ENCODE data around the gene SIPA1L3.

Gene SIPA1L3

GRCh38 chr19:37980419-37981170 is 73.6 kb downstream of the SIPA1L3 start:
- no peak for DNase-seq

GRCh38 chr19:37981785-37982475 is 74.9 kb downstream of the SIPA1L3 start:
- DNase-seq: no peak

DNA sequence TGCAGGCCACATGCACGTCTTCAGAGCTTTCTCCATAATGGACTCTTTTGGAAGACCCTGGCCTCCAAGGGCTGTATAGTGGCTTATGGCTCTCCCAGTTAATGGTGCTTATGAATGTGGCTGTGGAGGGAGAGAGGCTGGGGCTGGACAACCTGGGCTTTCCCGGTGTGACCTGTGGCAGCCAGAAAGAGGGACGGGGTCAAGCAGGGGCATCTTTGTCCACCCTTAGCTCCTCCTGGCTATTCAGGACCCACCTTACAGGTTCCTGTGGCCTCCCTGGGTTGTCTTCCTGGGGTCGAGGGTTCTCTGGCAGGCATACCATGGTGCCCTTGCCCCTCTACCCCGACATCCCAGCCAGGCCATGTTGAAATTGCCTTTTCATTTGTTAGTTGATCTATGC is 75.6 kb downstream of the SIPA1L3 start:
- DNase-seq: no peak

DNA sequence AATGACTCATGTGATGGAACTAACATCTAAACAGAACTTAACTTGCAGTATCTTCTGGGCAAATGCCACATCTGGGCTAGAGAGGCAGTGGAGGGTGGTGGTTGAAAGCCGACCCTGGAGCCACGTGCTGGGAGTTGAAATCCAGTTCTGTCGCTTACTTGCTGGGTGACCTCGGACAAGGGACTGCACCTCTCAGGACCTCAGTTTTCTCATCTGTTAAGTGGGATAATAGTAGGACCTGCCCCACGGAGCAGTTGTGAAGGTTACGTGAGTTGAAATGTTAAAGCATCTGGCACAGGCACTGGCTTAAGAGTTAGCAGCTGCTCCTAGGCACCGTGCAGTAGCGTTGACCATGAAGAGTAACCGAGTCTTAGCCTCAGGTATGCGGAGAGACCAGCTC is 76.1 kb downstream of the SIPA1L3 start:
- no peak for DNase-seq

- no peak for DNase-seq
These were observed 76.9 kb downstream of the SIPA1L3 start for GRCh38 chr19:37983916-37984315.

GRCh38 chr19:37986048-37986750 is 79.2 kb downstream of the SIPA1L3 start:
- DNase-seq: no peak

- DNase-seq: no peak
These were observed 80.6 kb downstream of the SIPA1L3 start for GRCh38 chr19:37987356-37988332.

DNA sequence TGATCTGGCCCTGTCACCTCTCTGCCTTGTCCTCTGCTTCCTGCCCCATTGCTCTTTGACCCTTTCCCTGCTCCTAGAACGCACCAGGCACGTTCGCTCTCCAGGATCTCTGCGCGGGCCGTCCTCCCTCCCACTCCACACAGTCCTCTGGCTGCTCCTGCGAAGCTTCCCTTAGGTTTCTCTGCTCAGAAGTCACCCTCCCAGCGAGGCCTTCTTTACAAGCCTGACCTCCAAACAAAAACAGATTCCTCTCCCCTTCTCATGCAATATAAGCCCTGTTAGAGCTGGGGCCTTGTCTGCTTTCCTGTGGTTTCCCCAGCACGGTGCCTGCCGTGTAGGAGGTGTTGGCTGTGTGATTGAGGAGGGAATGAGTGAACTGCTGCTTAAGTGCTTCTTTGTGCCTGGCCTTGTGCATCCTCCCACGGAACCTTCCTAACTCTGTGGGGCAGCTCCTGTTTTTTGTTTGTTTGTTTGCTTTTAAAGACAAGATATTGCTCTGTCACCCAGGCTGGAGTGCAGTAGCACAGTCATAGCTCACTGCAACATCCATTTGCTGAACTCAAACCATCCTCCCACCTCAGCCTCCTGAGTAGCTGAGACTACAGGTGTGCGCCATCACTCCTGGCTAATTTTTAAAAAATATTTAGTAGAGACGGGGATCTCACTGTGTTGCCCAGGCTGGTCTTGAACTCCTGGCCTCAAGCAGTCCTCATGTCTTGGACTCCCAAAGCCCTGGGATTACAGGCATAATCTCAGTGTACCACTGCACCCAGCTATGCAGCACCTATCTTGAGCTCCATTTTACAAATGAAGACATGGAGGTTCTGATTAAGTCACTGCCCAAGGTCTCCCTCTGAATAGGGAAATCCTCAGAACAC is 82.0 kb downstream of the SIPA1L3 start:
- no peak for DNase-seq

DNA sequence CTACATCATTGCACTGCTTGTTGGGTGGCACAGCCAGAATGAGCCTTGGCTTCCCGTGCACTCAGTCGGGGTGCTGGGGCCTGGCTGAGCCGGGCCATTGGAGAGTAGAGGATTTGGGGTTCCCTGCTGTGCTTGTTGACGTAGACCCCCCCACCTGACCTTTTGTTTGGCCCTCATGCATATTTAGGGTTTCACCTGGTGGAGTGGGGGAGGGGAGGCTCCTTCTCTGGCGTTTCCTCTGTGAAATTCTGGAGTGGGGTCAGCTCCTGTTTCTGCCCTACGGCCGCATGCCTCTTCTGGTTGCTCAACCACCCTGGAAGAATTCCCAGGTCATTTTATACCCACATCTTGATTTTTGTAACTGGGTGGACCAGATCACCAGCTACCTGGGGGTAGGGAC is 82.8 kb downstream of the SIPA1L3 start:
- DNase-seq: no peak

- no peak for DNase-seq
These were observed 83.4 kb downstream of the SIPA1L3 start for GRCh38 chr19:37990362-37990761.

- DNase-seq: no peak
These were observed 84.3 kb downstream of the SIPA1L3 start for GRCh38 chr19:37991176-37991835.

GRCh38 chr19:37991841-37992248 is 84.8 kb downstream of the SIPA1L3 start:
- no peak for DNase-seq

DNA sequence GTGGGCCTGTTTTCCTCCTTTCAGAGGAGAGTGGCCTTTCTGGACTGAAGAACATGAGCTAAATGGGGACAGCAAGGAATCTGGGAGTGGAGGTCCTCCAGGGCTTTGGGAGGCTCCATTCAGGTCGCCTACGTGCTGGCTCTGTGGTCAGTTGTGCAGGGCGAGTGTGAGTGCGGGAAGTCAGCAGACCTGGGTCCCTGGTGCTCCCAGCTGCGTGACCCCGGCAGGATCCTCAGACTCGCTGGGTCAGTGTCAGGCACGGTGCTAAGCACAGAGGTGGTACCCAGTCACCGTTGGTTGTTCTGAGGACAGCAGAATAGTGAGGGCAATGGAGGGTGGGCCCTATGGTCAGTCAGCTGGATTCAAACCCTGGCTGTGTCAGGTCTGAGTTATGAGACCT is 85.8 kb downstream of the SIPA1L3 start:
- DNase-seq: no peak

DNA sequence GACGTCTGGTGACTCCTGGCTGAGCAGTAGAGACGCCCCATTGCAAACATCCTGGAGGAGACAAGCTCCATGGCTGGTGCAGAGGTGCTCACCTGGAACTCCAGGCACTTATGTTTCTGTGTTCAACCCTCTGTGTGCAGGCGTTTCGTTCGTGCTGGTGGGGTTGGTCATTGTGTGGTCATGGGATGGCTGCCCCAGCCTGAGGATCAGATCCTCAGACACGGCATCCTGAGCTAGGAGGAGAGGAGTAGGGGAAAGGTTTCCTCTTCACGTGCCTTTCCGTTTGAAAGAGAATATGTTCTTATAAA is 87.8 kb downstream of the SIPA1L3 start:
- no peak for DNase-seq

GRCh38 chr19:37995346-37995745 is 88.3 kb downstream of the SIPA1L3 start:
- no peak for DNase-seq

GRCh38 chr19:37997911-37998344 is 90.9 kb downstream of the SIPA1L3 start:
- no peak for DNase-seq

DNA sequence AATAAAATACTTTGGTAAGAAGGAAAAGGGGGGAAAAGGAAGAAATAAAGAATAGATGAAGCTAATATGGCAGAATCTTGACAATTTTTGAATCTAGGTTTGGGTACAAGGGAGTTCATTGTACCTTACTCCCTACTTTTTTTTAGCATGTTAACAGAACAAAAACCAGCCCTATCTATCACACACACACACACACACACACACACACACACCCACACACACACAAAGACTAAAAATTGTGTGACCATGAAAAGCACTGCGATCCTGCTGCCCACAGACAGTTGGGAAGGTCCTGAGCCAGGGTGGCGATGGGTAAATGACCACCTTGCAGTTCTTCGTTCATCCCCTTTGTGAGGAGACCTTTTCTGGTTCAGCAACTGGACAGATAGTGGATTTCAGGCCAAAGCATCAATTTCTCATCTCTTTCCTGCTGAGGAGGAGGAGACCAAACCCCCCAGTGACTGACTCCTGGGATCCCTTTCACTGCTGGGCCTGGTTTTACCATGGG is 91.8 kb downstream of the SIPA1L3 start:
- no peak for DNase-seq

GRCh38 chr19:37999309-38000213 is 92.6 kb downstream of the SIPA1L3 start:
- DNase-seq: no peak

GRCh38 chr19:38001158-38001781 is 94.3 kb downstream of the SIPA1L3 start:
- no peak for DNase-seq
